K562 (cell line): Measurements from ENCODE around the gene FMN1. TPM values are rescaled to one million over a fixed set of nuclear protein-coding genes. Genes with fewer than 3 reads are reported as not detected.
A peak's percentile ranks its signal among the peaks of the same experiment; 100 is the strongest.

Source experiments
- CBFA2T2 ChIP-seq: fragments of 450-650 bp; conservative IDR thresholded peaks from 2 replicates; pipeline ENCODE4 v1.6.1; 2017; ENCODE audit warnings: mild to moderate bottlenecking
- CREM ChIP-seq: IDR thresholded peaks from 2 replicates; pipeline ENCODE4 v1.6.1; 2014; ENCODE audit warnings: antibody characterized with exemption, low read depth
- E2F1 ChIP-seq: sonication (generic); formaldehyde crosslinking; IDR thresholded peaks from 2 replicates; pipeline ENCODE4 v1.8.1; 2023; ENCODE audit warnings: mild to moderate bottlenecking, missing genetic modification reagents, moderate library complexity
- ETS2 ChIP-seq: IDR thresholded peaks from 2 replicates; pipeline ENCODE4 v1.6.1; 2016; ENCODE audit warnings: borderline replicate concordance, missing genetic modification characterization, mild to moderate bottlenecking, moderate library complexity, missing compliant biosample characterization; ENCODE audit not compliant: poor library complexity, severe bottlenecking
- FOXA1 ChIP-seq: fragments of 450-650 bp; IDR thresholded peaks from 2 replicates; pipeline ENCODE4 v1.6.1; 2016; ENCODE audit warnings: mild to moderate bottlenecking, borderline replicate concordance
- FOXA3 ChIP-seq, 2 experiments: fragments of 450-650 bp in 1 of 2; sonication (generic) in 1 of 2; formaldehyde crosslinking; IDR thresholded peaks in 1 of 2; conservative IDR thresholded peaks in 1 of 2; 2 replicates each; pipeline versions ENCODE4 v1.4.0 to v1.8.0; 2020 to 2022; ENCODE audit warnings: mild to moderate bottlenecking in 2 of 2, missing genetic modification reagents in 1 of 2
- GABPB1 ChIP-seq: sonication (generic); formaldehyde crosslinking; IDR thresholded peaks from 2 replicates; pipeline ENCODE4 v1.8.0; 2022; ENCODE audit warnings: mild to moderate bottlenecking, missing genetic modification reagents
- GATA2 ChIP-seq: sonication (generic); formaldehyde crosslinking; IDR thresholded peaks from 2 replicates; pipeline ENCODE4 v1.4.0; 2020; ENCODE audit warnings: mild to moderate bottlenecking, missing genetic modification reagents
- HMG20B ChIP-seq: fragments of 250-450 bp; sonication (Bioruptor Pico); IDR thresholded peaks from 2 replicates; pipeline ENCODE4 v1.5.0; 2021; ENCODE audit warnings: mild to moderate bottlenecking
- MAX ChIP-seq: sonication (generic); formaldehyde crosslinking; IDR thresholded peaks from 2 replicates; pipeline ENCODE4 v1.9.0; 2022; ENCODE audit warnings: mild to moderate bottlenecking, missing genetic modification reagents
- MXD1 ChIP-seq: fragments of 250-450 bp; sonication (Bioruptor Pico); IDR thresholded peaks from 2 replicates; pipeline ENCODE4 v1.8.0; 2021; ENCODE audit warnings: borderline replicate concordance, mild to moderate bottlenecking, moderate library complexity; ENCODE audit not compliant: poor library complexity, severe bottlenecking
- SMAD4 ChIP-seq: fragments of 250-450 bp; sonication (Bioruptor Pico); conservative IDR thresholded peaks from 2 replicates; pipeline ENCODE4 v1.8.0; 2021; ENCODE audit warnings: inconsistent platforms, mild to moderate bottlenecking, moderate library complexity
- TCF7L2 ChIP-seq: fragments of 150-350 bp; IDR thresholded peaks from 2 replicates; pipeline ENCODE4 v1.6.1; 2016; ENCODE audit warnings: low read depth, mild to moderate bottlenecking, low read length, moderate library complexity
- TEAD4 ChIP-seq, 2 experiments: sonication (generic) in 1 of 2; formaldehyde crosslinking in 1 of 2; IDR thresholded peaks; 2 replicates each; pipeline versions ENCODE4 v1.6.1 to v1.8.0; 2012 to 2022; ENCODE audit warnings: borderline replicate concordance in 1 of 2, inconsistent platforms in 1 of 2, low read length in 1 of 2, mild to moderate bottlenecking in 1 of 2, missing genetic modification reagents in 1 of 2
- XRCC4 ChIP-seq: IDR thresholded peaks from one replicate; pipeline ENCODE4 v1.6.1; 2011; ENCODE audit not compliant: insufficient read depth, insufficient read length; ENCODE audit errors: extremely low read depth
- ZNF239 ChIP-seq: fragments of 250-450 bp; sonication (Bioruptor Pico); IDR thresholded peaks from 2 replicates; pipeline ENCODE4 v1.4.0; 2020; ENCODE audit warnings: mild to moderate bottlenecking
- ZNF444 ChIP-seq: fragments of 250-450 bp; sonication (Bioruptor Pico); IDR thresholded peaks from 2 replicates; pipeline ENCODE4 v1.4.0; 2020; ENCODE audit warnings: mild to moderate bottlenecking, moderate library complexity
- ZNF639 ChIP-seq, 2 experiments: fragments of 200-800 bp in 1 of 2; sonication (Bioruptor generic) in 1 of 2; sonication (generic) in 1 of 2; formaldehyde crosslinking in 1 of 2; IDR thresholded peaks in 1 of 2; conservative IDR thresholded peaks in 1 of 2; 2 replicates each; pipeline versions ENCODE4 v1.5.0 to v1.6.1; 2016 to 2020; ENCODE audit warnings: missing compliant biosample characterization in 1 of 2, missing genetic modification characterization in 1 of 2, missing genetic modification reagents in 1 of 2
- ZNF655 ChIP-seq: fragments of 250-450 bp; sonication (Bioruptor Pico); IDR thresholded peaks from 2 replicates; pipeline ENCODE4 v1.5.0; 2021
- ZNF668 ChIP-seq: fragments of 250-450 bp; sonication (Bioruptor Pico); IDR thresholded peaks from 2 replicates; pipeline ENCODE4 v1.8.0; 2022; ENCODE audit warnings: mild to moderate bottlenecking, inconsistent platforms
- ZNF740 ChIP-seq, 3 experiments: fragments of 200-800 bp in 1 of 3; sonication (Bioruptor generic) in 1 of 3; sonication (generic) in 1 of 3; formaldehyde crosslinking in 1 of 3; IDR thresholded peaks; 2 replicates each; pipeline versions ENCODE4 v1.6.1 to v1.8.0; 2016 to 2022; ENCODE audit warnings: mild to moderate bottlenecking in 2 of 3, missing compliant biosample characterization in 2 of 3, missing genetic modification characterization in 2 of 3, missing genetic modification reagents in 1 of 3
- ZNF77 ChIP-seq: fragments of 250-450 bp; sonication (Bioruptor Pico); IDR thresholded peaks from 2 replicates; pipeline ENCODE4 v1.5.0; 2020
- polyA plus RNA-seq, 8 experiments: library from polyadenylated mRNA; depleted of rRNA in 4 of 8; stranded (reverse) in 5 of 8; unstranded in 3 of 8; fragments of >200 nt; fragmentation: Nextera tagmentation in 2 of 8; fragmentation: Illumina TruSeq in 1 of 8; extraction: Ambion mirVana in 2 of 8; extraction: Trizol in 1 of 8; gene quantifications; 2 replicates each; pipeline versions ENCODE4 v1.2.1 to v1.2.3, GENCODE V29; 2011 to 2014; ENCODE audit warnings: inconsistent platforms in 1 of 8, missing spikeins in 1 of 8
- total RNA-seq, 7 experiments: library from RNA; depleted of rRNA in 6 of 7; stranded (reverse); fragments of >200 nt in 6 of 7; fragmentation: Illumina TruSeq in 2 of 7; extraction: Trizol in 2 of 7; gene quantifications; 2 replicates each; pipeline versions ENCODE4 v1.2.1 to v1.2.3, GENCODE V29; 2011 to 2021; ENCODE audit warnings: low replicate concordance in 1 of 7

FMN1 gene
- total and polyA plus RNA-seq, 9 of the 15 experiments (the other 6 are each of a cell fraction or from before 2014, with no cell fraction given): 0.03 to 0.07 (median 0.04) TPM; not detected in 6

- TF ChIP-seq ZNF444 (CRISPR knock-in tag) (no peak), GATA2 (CRISPR knock-in tag) (no peak), FOXA1 (0 out of 2 replicates have a peak, but pooled peaks have one; percentile 22), ZNF639 (CRISPR knock-in tag; conservative IDR thresholded peaks at IDR 0.05 in 1 of 2, IDR thresholded peaks at IDR 0.05 in 1 of 2) (no peak), GABPB1 (CRISPR knock-in tag) (no peak), TCF7L2 (no peak), ZNF668 (CRISPR knock-in tag) (no peak), TEAD4 (IDR thresholded peaks at IDR 0.05; ENCODE audit: low read length) (no peak), TEAD4 (CRISPR knock-in tag; IDR thresholded peaks at IDR 0.05; ENCODE audit: borderline replicate concordance) (no peak), MAX (CRISPR knock-in tag) (no peak), CBFA2T2 (peak; percentile 36; the same call in 1 of the 2 replicates), FOXA3 (CRISPR knock-in tag; conservative IDR thresholded peaks at IDR 0.05 in 1 of 2, IDR thresholded peaks at IDR 0.05 in 1 of 2) (peak in 1 of 2 experiments; percentile 60; a peak in 1 of 4 replicates), SMAD4 (no peak), ZNF239 (CRISPR knock-in tag) (no peak), XRCC4 (no peak), E2F1 (CRISPR knock-in tag) (no peak), CREM (no peak), HMG20B (CRISPR knock-in tag) (no peak), ZNF77 (CRISPR knock-in tag) (no peak), MXD1 (no peak), ZNF655 (CRISPR knock-in tag) (no peak), ZNF740 (CRISPR knock-in tag; IDR thresholded peaks at IDR 0.05) (no peak), ZNF740 (tag; IDR thresholded peaks at IDR 0.05) (no peak), ETS2 (no peak)
These were observed 355.7 kb downstream of the FMN1 start (continued) for GRCh38 chr15:32838820-32839219.
